Measurements from ENCODE around the gene KNSTRN.

The KNSTRN gene

GRCh38 chr15:40367686-40368611, 14.6 kb upstream of the KNSTRN start:
- no peaks in the 10 kb centered on the region for H3K36me3 ChIP-seq (ENCODE audit: control insufficient read depth, insufficient read depth, low read length)
- peak overlapping the region; percentile 83 for H2AFZ ChIP-seq
- H3K4me2 ChIP-seq (ENCODE audit: low read length): no peak overlapping the region
- TF ChIP-seq CTCF (IDR thresholded peaks at IDR 0.05): peak; percentile 68
- no peaks in the 10 kb centered on the region for H3K4me1 ChIP-seq
- no peaks in the 10 kb centered on the region for H3K9me3 ChIP-seq (ENCODE audit: control insufficient read depth, low read length)
- no peaks in the 10 kb centered on the region for H3K27me3 ChIP-seq (ENCODE audit: control insufficient read depth, insufficient read depth, low read length)
- peak overlapping the region; percentile 82 for H3K27ac ChIP-seq
- no peaks in the 10 kb centered on the region for H3K79me2 ChIP-seq
- H3K9ac ChIP-seq: no peak overlapping the region
- H3K4me3 ChIP-seq (ENCODE audit: low read depth, low read length): no peak overlapping the region

GRCh38 chr15:40368719-40369473, 13.6 kb upstream of the KNSTRN start:
- Histone ChIP-seq H3K4me1 (no peaks in the 10 kb centered on the region), H3K27ac (no peak overlapping the region), H3K4me2 (ENCODE audit: low read length) (no peak overlapping the region), H3K4me3 (ENCODE audit: low read depth, low read length) (no peak overlapping the region), H3K36me3 (ENCODE audit: control insufficient read depth, insufficient read depth, low read length) (no peaks in the 10 kb centered on the region), H3K9me3 (ENCODE audit: control insufficient read depth, low read length) (no peaks in the 10 kb centered on the region), H3K9ac (no peak overlapping the region), H2AFZ (no peak overlapping the region), H3K27me3 (ENCODE audit: control insufficient read depth, insufficient read depth, low read length) (no peaks in the 10 kb centered on the region), H3K79me2 (no peaks in the 10 kb centered on the region)
- no peak for TF ChIP-seq CTCF (IDR thresholded peaks at IDR 0.05)

- no peak overlapping the region for H3K9ac ChIP-seq
- H3K9me3 ChIP-seq (ENCODE audit: control insufficient read depth, low read length): no peaks in the 10 kb centered on the region
- no peak overlapping the region for H3K4me2 ChIP-seq (ENCODE audit: low read length)
- no peaks in the 10 kb centered on the region for H3K4me1 ChIP-seq
- H2AFZ ChIP-seq: no peak overlapping the region
- H3K4me3 ChIP-seq (ENCODE audit: low read depth, low read length): no peak overlapping the region
- no peak overlapping the region for H3K27ac ChIP-seq
- no peaks in the 10 kb centered on the region for H3K27me3 ChIP-seq (ENCODE audit: control insufficient read depth, insufficient read depth, low read length)
- no peaks in the 10 kb centered on the region for H3K36me3 ChIP-seq (ENCODE audit: control insufficient read depth, insufficient read depth, low read length)
- H3K79me2 ChIP-seq: no peaks in the 10 kb centered on the region
- no peak for TF ChIP-seq CTCF (IDR thresholded peaks at IDR 0.05)
These were observed 13.0 kb upstream of the KNSTRN start for GRCh38 chr15:40369474-40369869.

- no peaks in the 10 kb centered on the region for H3K27me3 ChIP-seq (ENCODE audit: control insufficient read depth, insufficient read depth, low read length)
- H3K9me3 ChIP-seq (ENCODE audit: control insufficient read depth, low read length): no peaks in the 10 kb centered on the region
- H3K27ac ChIP-seq: no peak overlapping the region
- no peak overlapping the region for H3K9ac ChIP-seq
- H3K79me2 ChIP-seq: no peaks in the 10 kb centered on the region
- no peaks in the 10 kb centered on the region for H3K4me1 ChIP-seq
- TF ChIP-seq CTCF (IDR thresholded peaks at IDR 0.05): no peak
- H2AFZ ChIP-seq: no peak overlapping the region
- H3K36me3 ChIP-seq (ENCODE audit: control insufficient read depth, insufficient read depth, low read length): no peaks in the 10 kb centered on the region
- H3K4me2 ChIP-seq (ENCODE audit: low read length): no peak overlapping the region
- H3K4me3 ChIP-seq (ENCODE audit: low read depth, low read length): no peak overlapping the region
These were observed 12.6 kb upstream of the KNSTRN start for GRCh38 chr15:40369971-40370370.

All from parathyroid adenoma (tissue), 2 donors.